ENCODE results near the gene CD163.

The CD163 gene

DNA sequence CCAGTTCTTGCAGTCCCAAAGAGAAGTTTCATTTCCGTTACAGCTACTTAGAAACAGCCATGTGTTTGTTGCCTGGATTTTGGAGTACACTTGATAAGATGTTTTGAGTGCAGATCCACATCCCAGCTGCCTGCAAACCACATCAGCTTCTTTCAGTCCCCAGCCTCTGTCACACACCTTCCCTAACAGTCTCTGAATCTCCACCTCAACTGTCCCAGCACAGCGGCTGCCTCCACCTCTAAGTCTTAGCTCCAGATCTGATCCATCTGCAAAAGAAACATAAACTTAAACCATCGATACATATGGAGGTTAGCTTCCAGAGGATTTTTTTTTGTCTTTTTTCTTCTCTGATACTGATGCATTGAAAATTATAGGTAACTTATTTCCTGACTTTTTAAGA, 8.4 kb downstream of the CD163 start:
- no peak for TF ChIP-seq CTCF (IDR thresholded peaks at IDR 0.05; ENCODE audit: insufficient read depth, low read length, poor library complexity, severe bottlenecking)
- no peak for DNase-seq (ENCODE audit: extremely low read depth, insufficient read length)
- Histone ChIP-seq H3K4me3 (replicated peaks; ENCODE audit: low read depth, low read length) (no peak overlapping the region), H3K36me3 (ENCODE audit: control insufficient read depth, insufficient read depth, low read length) (no peaks in the 10 kb centered on the region), H3K27me3 (replicated peaks; ENCODE audit: control insufficient read depth, insufficient read depth, low read length) (no peaks in the 10 kb centered on the region; the same call in 1 of the 2 replicates)

- H3K36me3 ChIP-seq (ENCODE audit: control insufficient read depth, insufficient read depth, low read length): no peaks in the 10 kb centered on the region
- no peak for TF ChIP-seq CTCF (IDR thresholded peaks at IDR 0.05; ENCODE audit: insufficient read depth, low read length, poor library complexity, severe bottlenecking)
- no peak overlapping the region for H3K4me3 ChIP-seq (replicated peaks; ENCODE audit: low read depth, low read length)
- DNase-seq (ENCODE audit: extremely low read depth, insufficient read length): no peak
- H3K27me3 ChIP-seq (replicated peaks; ENCODE audit: control insufficient read depth, insufficient read depth, low read length): no peaks in the 10 kb centered on the region
Measured at GRCh38 chr12:7493006-7493405, 10.6 kb downstream of the CD163 start.

GRCh38 chr12:7486512-7486911, 17.1 kb downstream of the CD163 start:
- Histone ChIP-seq H3K4me3 (replicated peaks; ENCODE audit: low read depth, low read length) (no peak overlapping the region), H3K27me3 (replicated peaks; ENCODE audit: control insufficient read depth, insufficient read depth, low read length) (no peaks in the 10 kb centered on the region), H3K36me3 (ENCODE audit: control insufficient read depth, insufficient read depth, low read length) (no peaks in the 10 kb centered on the region)
- DNase-seq (ENCODE audit: extremely low read depth, insufficient read length): no peak
- no peak for TF ChIP-seq CTCF (IDR thresholded peaks at IDR 0.05; ENCODE audit: insufficient read depth, low read length, poor library complexity, severe bottlenecking)

DNA sequence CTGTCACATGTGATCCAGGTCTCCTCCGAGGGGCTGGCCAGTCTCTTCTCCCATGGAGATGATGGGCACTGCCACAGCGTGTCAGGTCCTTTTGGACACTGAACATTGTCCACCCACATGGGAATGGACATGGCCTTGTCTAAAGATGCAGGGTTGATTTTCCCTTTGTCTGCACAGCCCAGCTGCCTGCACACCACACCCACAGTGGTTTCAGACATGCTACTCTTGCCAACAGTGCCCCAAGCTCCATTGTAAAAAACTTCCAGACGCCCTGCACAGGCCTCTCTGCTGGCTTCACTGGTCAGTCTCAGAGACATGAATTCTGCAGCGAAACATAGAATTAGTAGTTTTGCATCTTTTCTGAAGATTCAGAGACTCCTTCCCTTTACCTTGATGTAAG, 18.5 kb downstream of the CD163 start:
- no peak for TF ChIP-seq CTCF (IDR thresholded peaks at IDR 0.05; ENCODE audit: insufficient read depth, low read length, poor library complexity, severe bottlenecking)
- Histone ChIP-seq H3K27me3 (replicated peaks; ENCODE audit: control insufficient read depth, insufficient read depth, low read length) (no peaks in the 10 kb centered on the region), H3K36me3 (ENCODE audit: control insufficient read depth, insufficient read depth, low read length) (no peaks in the 10 kb centered on the region), H3K4me3 (replicated peaks; ENCODE audit: low read depth, low read length) (no peak overlapping the region)
- DNase-seq (ENCODE audit: extremely low read depth, insufficient read length): no peak

DNA sequence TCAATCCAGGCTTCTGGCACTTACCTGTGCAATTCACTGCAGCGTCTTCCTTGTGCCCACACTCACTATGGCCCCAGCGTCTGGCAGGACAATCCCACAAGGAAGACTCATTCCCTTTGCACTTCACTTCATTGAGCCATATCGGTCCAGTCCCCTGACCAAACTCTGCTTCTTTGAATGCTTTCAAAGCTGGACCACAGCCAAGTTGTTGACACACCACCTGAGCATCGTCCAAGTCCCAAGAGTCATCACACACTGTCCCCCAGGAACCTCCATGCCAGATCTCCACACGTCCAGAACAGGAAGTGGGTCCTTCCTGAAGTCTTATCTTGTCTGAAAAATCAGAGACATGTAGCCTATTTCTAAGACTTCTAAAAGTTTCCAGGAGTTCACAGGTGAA, 20.2 kb downstream of the CD163 start:
- H3K27me3 ChIP-seq (replicated peaks; ENCODE audit: control insufficient read depth, insufficient read depth, low read length): no peaks in the 10 kb centered on the region
- no peak for TF ChIP-seq CTCF (IDR thresholded peaks at IDR 0.05; ENCODE audit: insufficient read depth, low read length, poor library complexity, severe bottlenecking)
- no peak for DNase-seq (ENCODE audit: extremely low read depth, insufficient read length)
- H3K4me3 ChIP-seq (replicated peaks; ENCODE audit: low read depth, low read length): no peak overlapping the region
- no peaks in the 10 kb centered on the region for H3K36me3 ChIP-seq (ENCODE audit: control insufficient read depth, insufficient read depth, low read length)

DNA sequence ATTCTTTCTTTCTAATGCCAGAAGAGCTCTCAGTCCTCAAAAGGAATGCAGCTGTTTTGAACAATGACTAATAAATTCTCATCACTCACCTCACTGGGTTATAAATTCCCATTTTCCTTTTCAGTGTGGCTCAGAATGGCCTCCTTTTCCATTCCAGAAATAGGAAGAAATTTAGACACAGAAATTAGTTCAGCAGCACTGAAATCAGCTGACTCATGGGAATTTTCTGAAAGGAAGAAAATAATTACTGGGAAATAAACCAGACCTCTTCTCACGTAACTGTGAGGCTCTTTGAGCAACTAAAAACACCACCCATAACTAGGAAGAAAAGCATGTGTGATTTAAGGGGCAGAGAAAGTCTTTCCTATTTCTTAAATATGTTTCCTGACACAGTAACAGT, 23.8 kb downstream of the CD163 start:
- no peak for TF ChIP-seq CTCF (IDR thresholded peaks at IDR 0.05; ENCODE audit: insufficient read depth, low read length, poor library complexity, severe bottlenecking)
- no peak overlapping the region for H3K4me3 ChIP-seq (replicated peaks; ENCODE audit: low read depth, low read length)
- no peaks in the 10 kb centered on the region for H3K36me3 ChIP-seq (ENCODE audit: control insufficient read depth, insufficient read depth, low read length)
- H3K27me3 ChIP-seq (replicated peaks; ENCODE audit: control insufficient read depth, insufficient read depth, low read length): no peaks in the 10 kb centered on the region
- DNase-seq (ENCODE audit: extremely low read depth, insufficient read length): no peak

Measured in GM06990 (cell line).